Transverse colon (tissue), 4 donors: ENCODE data around the gene TBC1D22B. TPM values are rescaled to one million over a fixed set of nuclear protein-coding genes. Genes with fewer than 3 reads are reported as not detected.

ENCODE experiments used
- DNase-seq: peaks from one replicate; pipeline ENCODE4 v3.0.0-alpha.2; 2019
- H3K27ac ChIP-seq, 4 donors: fragments of 200-600 bp; sonication (generic); 2 replicates each; pipeline ENCODE4 v1.5.1; 2016 to 2018; ENCODE audit warnings: inconsistent platforms in 4 of 4
- H3K27me3 ChIP-seq: fragments of 200-600 bp; sonication (generic); 2 replicates; pipeline ENCODE4 v1.5.1; 2017; ENCODE audit warnings: inconsistent platforms
- H3K36me3 ChIP-seq, 4 donors: fragments of 200-600 bp; sonication (generic); 2 replicates each; pipeline ENCODE4 v1.5.1; 2017 to 2019; ENCODE audit warnings: inconsistent platforms in 4 of 4
- H3K4me1 ChIP-seq, 4 donors: fragments of 200-600 bp; sonication (generic); 2 replicates each; pipeline ENCODE4 v1.5.1; 2017 to 2020; ENCODE audit warnings: inconsistent platforms in 4 of 4
- H3K4me3 ChIP-seq, 4 donors: fragments of 200-600 bp; sonication (generic); 1 replicate in 1 of 4; 2 replicates in 3 of 4; pipeline versions ENCODE4 v1.5.1 to v1.6.1; 2017 to 2019; ENCODE audit warnings: inconsistent platforms in 4 of 4
- H3K9me3 ChIP-seq, 2 donors: fragments of 200-600 bp; sonication (generic); 2 replicates each; pipeline ENCODE4 v1.5.1; 2017 to 2019; ENCODE audit warnings: inconsistent platforms in 2 of 2
- EP300 ChIP-seq: sonication (generic); formaldehyde crosslinking; IDR thresholded peaks from one replicate; pipeline ENCODE4 v1.6.1; 2017; ENCODE audit warnings: antibody characterized with exemption, low read depth
- POLR2A ChIP-seq: fragments of 450-650 bp; IDR thresholded peaks from one replicate; pipeline ENCODE4 v1.6.1; 2016; ENCODE audit warnings: antibody characterized with exemption, mild to moderate bottlenecking, moderate library complexity
- POLR2AphosphoS5 ChIP-seq, 3 donors: sonication (generic); formaldehyde crosslinking; IDR thresholded peaks; one replicate each; pipeline ENCODE4 v1.6.1; 2016; ENCODE audit warnings: antibody characterized with exemption in 3 of 3
- WGBS, 2 donors: methylation state at CpG; one replicate each; pipeline ENCODE4 v1.1.5; 2018; ENCODE audit warnings: low coverage in 1 of 2; 5-methylcytosine and 5-hydroxymethylcytosine counted together
- in situ Hi-C, 4 donors: fragments of 200-750 bp; cut with MboI; loops; one replicate each; pipeline versions ENCODE4 v1.15.0 to v1.15.1; 2017; ENCODE audit warnings: low sequenced_read_pairs in 3 of 4, low pct_ligation_motif_present in 1 of 4, low pct_unique_long_range_greater_than_20kb in 1 of 4
- intact Hi-C: fragments of 100-400 bp; cut with DNase I; formaldehyde crosslinking; loops from one replicate; pipeline ENCODE4 v1.15.1; 2023; ENCODE audit warnings: low total_unique reads
- total RNA-seq, 4 donors: library from RNA; depleted of rRNA; stranded (reverse); fragments of >200 nt; gene quantifications; one replicate each; pipeline ENCODE4 v1.1.0, GENCODE V29; 2016
- TF ChIP-seq, protein P1 (sequence below), 5 experiments: fragments of 200-600 bp in 3 of 5; fragments of 450-650 bp in 2 of 5; sonication (generic) in 3 of 5; IDR thresholded peaks; 1 replicate in 2 of 5; 2 replicates in 3 of 5; pipeline ENCODE4 v1.5.1; 2016 to 2017; ENCODE audit warnings: antibody characterized with exemption in 5 of 5, inconsistent platforms in 3 of 5, mild to moderate bottlenecking in 2 of 5, moderate library complexity in 1 of 5

TBC1D22B gene
- total RNA-seq, 4 donors from 2014 or later, result 9.0 to 15.7 (median 12.6) TPM

DNA sequence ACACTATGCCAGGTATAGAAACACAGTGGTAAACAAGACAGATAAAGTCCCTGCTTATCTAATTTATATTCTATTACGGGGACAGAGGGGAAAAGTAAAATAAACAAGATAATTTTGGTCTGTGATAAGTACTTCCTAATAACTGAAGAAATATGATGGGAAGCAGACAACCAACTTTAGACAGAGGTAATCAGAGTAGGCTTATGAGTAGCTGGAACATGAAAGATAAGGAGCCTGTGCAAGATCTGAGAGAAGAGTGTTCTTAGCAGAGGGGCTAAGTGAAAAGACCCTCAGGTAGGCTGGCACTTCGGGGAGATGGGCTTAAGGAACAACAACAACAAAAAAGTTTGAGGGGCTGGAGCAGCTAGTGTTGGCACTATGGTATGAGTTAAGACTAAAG is 100.3 kb downstream of the TBC1D22B start:
- no peak overlapping the region for H3K27ac ChIP-seq
- H3K36me3 ChIP-seq, result peaks cover 0 to 7% (median 0%) of the 10 kb centered on the region in 4 donors
- no peak for DNase-seq
- 83 to 89% methylated on average over 2 of the region's 2 CpGs for WGBS, 2 donors
- in situ Hi-C loops (no loop called here), intact Hi-C loops (no loop called here)
- TF ChIP-seq, protein P1, sequence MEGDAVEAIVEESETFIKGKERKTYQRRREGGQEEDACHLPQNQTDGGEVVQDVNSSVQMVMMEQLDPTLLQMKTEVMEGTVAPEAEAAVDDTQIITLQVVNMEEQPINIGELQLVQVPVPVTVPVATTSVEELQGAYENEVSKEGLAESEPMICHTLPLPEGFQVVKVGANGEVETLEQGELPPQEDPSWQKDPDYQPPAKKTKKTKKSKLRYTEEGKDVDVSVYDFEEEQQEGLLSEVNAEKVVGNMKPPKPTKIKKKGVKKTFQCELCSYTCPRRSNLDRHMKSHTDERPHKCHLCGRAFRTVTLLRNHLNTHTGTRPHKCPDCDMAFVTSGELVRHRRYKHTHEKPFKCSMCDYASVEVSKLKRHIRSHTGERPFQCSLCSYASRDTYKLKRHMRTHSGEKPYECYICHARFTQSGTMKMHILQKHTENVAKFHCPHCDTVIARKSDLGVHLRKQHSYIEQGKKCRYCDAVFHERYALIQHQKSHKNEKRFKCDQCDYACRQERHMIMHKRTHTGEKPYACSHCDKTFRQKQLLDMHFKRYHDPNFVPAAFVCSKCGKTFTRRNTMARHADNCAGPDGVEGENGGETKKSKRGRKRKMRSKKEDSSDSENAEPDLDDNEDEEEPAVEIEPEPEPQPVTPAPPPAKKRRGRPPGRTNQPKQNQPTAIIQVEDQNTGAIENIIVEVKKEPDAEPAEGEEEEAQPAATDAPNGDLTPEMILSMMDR (IDR thresholded peaks at IDR 0.05), result no peak
- no peak for TF ChIP-seq EP300
- no peak for TF ChIP-seq POLR2A
- TF ChIP-seq POLR2AphosphoS5 (IDR thresholded peaks at IDR 0.05), result no peak
- no peak overlapping the region for H3K4me3 ChIP-seq
- no peaks in the 10 kb centered on the region for H3K27me3 ChIP-seq
- H3K4me1 ChIP-seq, result peaks cover 0 to 16% (median 8%) of the 10 kb centered on the region in 4 donors
- H3K9me3 ChIP-seq, result no peaks in the 10 kb centered on the region

DNA sequence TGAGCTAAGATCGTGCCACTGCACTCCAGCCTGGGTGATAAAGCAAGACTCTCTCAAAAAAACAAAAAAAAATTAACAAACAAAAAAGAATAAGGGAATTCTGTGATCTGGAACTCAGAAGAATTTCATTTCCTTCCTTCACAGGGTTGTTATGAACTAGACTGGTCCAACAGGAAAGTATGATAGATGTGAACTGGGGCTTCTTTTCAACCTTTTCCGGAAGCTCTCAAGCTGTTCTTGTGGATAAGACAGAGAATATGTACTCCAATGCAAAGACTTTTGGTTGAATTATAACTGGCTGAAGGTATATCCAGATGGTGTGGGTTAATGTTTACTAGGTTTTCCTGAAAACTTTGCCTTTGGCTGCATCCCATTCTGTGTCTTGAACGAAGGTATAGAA is 101.5 kb downstream of the TBC1D22B start:
- peaks cover 0 to 11% (median 6%) of the 10 kb centered on the region in 4 donors for H3K4me1 ChIP-seq
- TF ChIP-seq EP300, result no peak
- no peak for TF ChIP-seq POLR2A
- no peak for TF ChIP-seq POLR2AphosphoS5 (IDR thresholded peaks at IDR 0.05)
- TF ChIP-seq, protein P1 (IDR thresholded peaks at IDR 0.05), result no peak
- H3K36me3 ChIP-seq, result peaks cover 0 to 7% (median 0%) of the 10 kb centered on the region in 4 donors
- H3K9me3 ChIP-seq, result no peaks in the 10 kb centered on the region
- no peaks in the 10 kb centered on the region for H3K27me3 ChIP-seq
- in situ Hi-C loops (no loop called here), intact Hi-C loops (no loop called here)
- no peak for DNase-seq
- H3K4me3 ChIP-seq, result no peak overlapping the region
- 76 to 79% methylated on average over 3 of the region's 3 CpGs for WGBS, 2 donors
- no peak overlapping the region for H3K27ac ChIP-seq

DNA sequence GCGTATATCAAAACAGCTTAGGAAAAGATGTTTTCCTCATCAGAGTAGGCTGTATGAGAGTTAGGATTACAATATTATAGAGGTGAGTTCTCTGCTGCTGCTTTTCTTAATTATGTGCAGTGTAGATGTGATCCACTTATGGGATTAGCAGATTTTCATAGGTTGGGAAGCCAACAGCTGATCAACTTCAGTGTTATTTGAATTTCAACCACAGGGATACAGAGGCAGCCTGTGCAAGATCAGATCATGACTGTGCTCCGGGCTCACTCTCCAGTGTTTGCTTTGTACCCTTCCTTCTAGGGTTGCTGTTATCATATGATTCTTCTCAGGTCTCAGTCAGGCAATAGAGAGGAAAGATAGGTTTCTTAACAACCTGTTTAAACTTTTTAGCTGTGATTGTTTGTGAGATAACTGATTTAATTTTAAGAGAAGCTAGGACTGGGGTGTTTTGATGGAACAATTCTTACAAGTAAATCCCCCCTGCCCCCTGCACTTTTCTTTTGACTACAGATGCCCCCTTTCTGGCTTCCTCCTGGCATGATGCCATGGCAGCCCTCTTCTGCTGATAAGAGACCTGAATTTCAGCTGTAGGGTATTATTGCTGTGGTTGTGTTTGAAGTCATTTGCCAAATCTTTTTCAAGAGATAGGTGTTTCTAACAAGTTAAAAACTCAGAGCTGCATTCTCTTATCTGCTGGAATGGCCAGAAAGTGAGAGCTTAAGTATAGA is 104.7 kb downstream of the TBC1D22B start:
- WGBS, 2 donors, result 73 to 100% methylated on average over 1 to 2 of the region's 2 CpGs
- TF ChIP-seq POLR2A (no peak), EP300 (no peak), POLR2AphosphoS5 (IDR thresholded peaks at IDR 0.05) (no peak)
- TF ChIP-seq, protein P1 (IDR thresholded peaks at IDR 0.05), result no peak
- H3K27ac ChIP-seq, result no peak overlapping the region
- peaks cover 0 to 7% (median 0%) of the 10 kb centered on the region in 4 donors for H3K36me3 ChIP-seq
- no peaks in the 10 kb centered on the region for H3K27me3 ChIP-seq
- no peaks in the 10 kb centered on the region for H3K4me1 ChIP-seq
- H3K4me3 ChIP-seq, result no peak overlapping the region
- DNase-seq, result no peak
- in situ Hi-C loops (no loop called here), intact Hi-C loops (no loop called here)
- H3K9me3 ChIP-seq, result no peaks in the 10 kb centered on the region

DNA sequence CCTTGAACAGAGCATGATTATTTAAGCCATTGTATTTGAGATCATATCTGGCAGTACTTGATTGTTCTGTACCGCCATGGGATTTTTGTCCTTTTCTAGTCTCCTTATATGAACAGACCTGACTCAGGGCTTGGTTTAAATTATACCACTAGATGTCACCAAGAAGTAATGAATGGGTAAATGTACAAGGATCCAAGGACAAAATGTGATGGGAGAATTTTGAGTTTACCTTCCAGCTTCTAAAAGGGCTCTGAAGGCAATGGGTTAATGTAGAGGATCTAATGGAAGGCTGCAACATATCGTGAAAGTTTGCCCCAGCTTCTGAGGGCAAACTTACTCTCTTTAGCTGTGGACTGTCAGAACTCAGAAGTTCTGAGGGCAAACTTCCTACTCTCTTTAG is 108.2 kb downstream of the TBC1D22B start:
- intact Hi-C loops, result no loop called here
- Histone ChIP-seq H3K4me1 (no peaks in the 10 kb centered on the region), H3K27me3 (no peaks in the 10 kb centered on the region), H3K9me3 (no peaks in the 10 kb centered on the region), H3K27ac (no peak overlapping the region), H3K4me3 (no peak overlapping the region), H3K36me3 (peaks cover 0 to 23% (median 2%) of the 10 kb centered on the region in 4 donors)
- in situ Hi-C loops, result no loop called here
- WGBS, 2 donors, result 65 to 67% methylated on average over 2 of the region's 2 CpGs
- DNase-seq, result no peak
- TF ChIP-seq POLR2AphosphoS5 (IDR thresholded peaks at IDR 0.05) (no peak), EP300 (no peak), POLR2A (no peak)
- TF ChIP-seq, protein P1 (IDR thresholded peaks at IDR 0.05), result no peak
